Nephron (organoid): ENCODE data around the gene ABCA13.
A peak's percentile ranks its signal among the peaks of the same experiment; 100 is the strongest.

ENCODE experiments used
- H3K27ac Mint-ChIP-seq, 3 experiments: 2 replicates each; pipeline ENCODE4 v1.8.0; 2020; ENCODE audit warnings: mixed read lengths in 3 of 3, mild to moderate bottlenecking in 2 of 3, moderate library complexity in 1 of 3
- H3K27me3 Mint-ChIP-seq: 2 replicates; pipeline ENCODE4 v1.8.0; 2021; ENCODE audit warnings: low read depth, mild to moderate bottlenecking, moderate library complexity, mixed read lengths
- H3K36me3 Mint-ChIP-seq: 2 replicates; pipeline ENCODE4 v1.8.0; 2020; ENCODE audit warnings: low read depth, mixed read lengths
- H3K4me1 Mint-ChIP-seq: 2 replicates; pipeline ENCODE4 v1.8.0; 2020; ENCODE audit warnings: mixed read lengths
- H3K4me3 Mint-ChIP-seq, 3 experiments: 2 replicates each; pipeline ENCODE4 v1.8.0; 2020; ENCODE audit warnings: mild to moderate bottlenecking in 3 of 3, mixed read lengths in 3 of 3, moderate library complexity in 2 of 3
- H3K9me3 Mint-ChIP-seq: 2 replicates; pipeline ENCODE4 v1.8.0; 2020; ENCODE audit warnings: mixed read lengths
- TF ChIP-seq, protein P1 (sequence below), 3 experiments: fragments of 200-600 bp; sonication (generic); IDR thresholded peaks; one replicate each; pipeline ENCODE4 v1.5.0; 2021; ENCODE audit warnings: antibody characterized with exemption in 3 of 3; ENCODE audit not compliant: unreplicated experiment in 3 of 3

The ABCA13 gene

DNA sequence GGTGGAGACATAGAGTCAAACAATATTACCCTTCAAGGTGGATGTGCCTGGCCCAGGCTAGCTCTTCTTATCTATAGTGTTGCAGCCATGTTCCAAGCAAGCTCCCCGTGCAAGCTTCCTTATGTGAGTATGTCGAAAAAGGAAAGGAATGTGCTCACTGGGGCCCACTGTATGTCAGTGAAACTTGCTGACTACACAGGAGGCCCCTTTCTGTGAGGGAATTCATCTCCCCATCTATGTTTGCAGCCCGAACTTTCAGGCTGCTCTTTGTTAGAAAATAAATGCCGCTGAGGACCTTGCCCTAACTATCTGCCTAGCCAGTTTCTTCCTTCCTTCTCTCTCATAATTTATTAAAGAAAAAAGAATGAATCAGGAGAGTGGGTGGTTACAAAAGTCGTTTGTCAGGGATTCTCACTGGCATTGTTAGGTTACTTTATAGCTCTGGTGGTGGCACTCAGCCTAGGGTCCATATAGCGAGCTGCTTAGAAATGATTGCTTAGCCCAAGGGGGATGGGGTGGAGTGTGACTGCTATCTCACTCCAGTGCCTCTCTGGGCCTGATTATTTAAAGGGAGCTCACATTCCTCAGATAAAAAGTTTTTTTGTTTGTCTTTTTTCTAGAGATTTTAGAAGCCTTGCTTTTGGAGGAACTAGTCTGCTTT, 302.1 kb downstream of the ABCA13 start:
- H3K36me3 Mint-ChIP-seq, result no peaks in the 10 kb centered on the region

DNA sequence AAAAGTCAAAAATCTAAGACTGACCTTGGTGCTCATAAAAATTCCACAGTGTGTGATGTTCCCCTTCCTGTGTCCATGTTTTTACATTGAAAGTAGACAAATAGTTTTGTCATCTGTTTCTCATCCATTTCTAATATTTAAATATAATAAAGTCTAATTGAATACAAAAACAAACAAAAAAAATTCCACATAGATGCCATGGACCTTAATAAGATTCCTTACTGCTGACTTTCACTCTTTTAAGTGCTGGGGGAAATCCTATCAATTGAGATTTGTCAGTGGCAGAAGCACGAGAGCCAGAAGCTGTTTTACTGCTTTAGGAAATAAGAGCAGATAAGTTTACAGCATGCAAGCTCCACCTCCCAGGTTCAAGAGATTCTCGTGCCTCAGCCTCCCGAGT, 310.0 kb downstream of the ABCA13 start:
- no peaks in the 10 kb centered on the region for H3K4me1 Mint-ChIP-seq
- H3K4me3 Mint-ChIP-seq, result no peak overlapping the region
- peaks cover 4% of the 10 kb centered on the region for H3K27me3 Mint-ChIP-seq
- H3K36me3 Mint-ChIP-seq, result no peaks in the 10 kb centered on the region
- peaks cover 13% of the 10 kb centered on the region for H3K9me3 Mint-ChIP-seq
- H3K27ac Mint-ChIP-seq, result no peak overlapping the region
- TF ChIP-seq, protein P1, sequence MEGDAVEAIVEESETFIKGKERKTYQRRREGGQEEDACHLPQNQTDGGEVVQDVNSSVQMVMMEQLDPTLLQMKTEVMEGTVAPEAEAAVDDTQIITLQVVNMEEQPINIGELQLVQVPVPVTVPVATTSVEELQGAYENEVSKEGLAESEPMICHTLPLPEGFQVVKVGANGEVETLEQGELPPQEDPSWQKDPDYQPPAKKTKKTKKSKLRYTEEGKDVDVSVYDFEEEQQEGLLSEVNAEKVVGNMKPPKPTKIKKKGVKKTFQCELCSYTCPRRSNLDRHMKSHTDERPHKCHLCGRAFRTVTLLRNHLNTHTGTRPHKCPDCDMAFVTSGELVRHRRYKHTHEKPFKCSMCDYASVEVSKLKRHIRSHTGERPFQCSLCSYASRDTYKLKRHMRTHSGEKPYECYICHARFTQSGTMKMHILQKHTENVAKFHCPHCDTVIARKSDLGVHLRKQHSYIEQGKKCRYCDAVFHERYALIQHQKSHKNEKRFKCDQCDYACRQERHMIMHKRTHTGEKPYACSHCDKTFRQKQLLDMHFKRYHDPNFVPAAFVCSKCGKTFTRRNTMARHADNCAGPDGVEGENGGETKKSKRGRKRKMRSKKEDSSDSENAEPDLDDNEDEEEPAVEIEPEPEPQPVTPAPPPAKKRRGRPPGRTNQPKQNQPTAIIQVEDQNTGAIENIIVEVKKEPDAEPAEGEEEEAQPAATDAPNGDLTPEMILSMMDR (IDR thresholded peaks at IDR 0.05; ENCODE audit: unreplicated experiment in 3 of 3), result no peak

More for the DNA sequence above, 302.1 kb downstream of the ABCA13 start:
- Mint-ChIP-seq H3K9me3 (no peaks in the 10 kb centered on the region), H3K4me1 (peaks cover 17% of the 10 kb centered on the region), H3K27me3 (no peaks in the 10 kb centered on the region), H3K4me3 (no peak overlapping the region), H3K27ac (peak overlapping the region; percentile 41 to 93 (median 81))
- TF ChIP-seq, protein P1 (IDR thresholded peaks at IDR 0.05; ENCODE audit: unreplicated experiment in 3 of 3), result no peak

DNA sequence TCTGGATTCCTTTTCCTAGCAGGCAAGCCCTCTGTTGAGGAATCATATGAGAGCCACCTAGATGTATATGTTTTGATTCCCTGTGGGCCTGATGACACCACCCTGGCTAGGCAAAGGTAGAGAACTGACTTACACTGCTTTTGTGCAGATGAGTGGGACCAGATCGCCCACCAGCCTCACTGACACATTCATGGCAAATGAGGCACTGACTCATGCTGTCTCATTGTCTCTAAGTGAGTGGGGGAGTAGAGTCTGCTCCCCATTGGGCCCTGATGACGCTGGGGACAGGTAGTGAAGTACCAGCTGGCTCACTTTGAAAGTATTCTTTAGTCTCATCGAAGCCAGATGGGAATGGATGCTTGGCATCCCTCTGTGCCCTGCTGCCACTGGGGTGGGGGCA, 326.3 kb downstream of the ABCA13 start:
- no peak overlapping the region for H3K27ac Mint-ChIP-seq
- no peak overlapping the region for H3K4me3 Mint-ChIP-seq
- H3K36me3 Mint-ChIP-seq, result no peaks in the 10 kb centered on the region
- TF ChIP-seq, protein P1 (IDR thresholded peaks at IDR 0.05; ENCODE audit: unreplicated experiment in 3 of 3), result no peak
- H3K27me3 Mint-ChIP-seq, result peaks cover 4% of the 10 kb centered on the region
- H3K9me3 Mint-ChIP-seq, result peaks cover 6% of the 10 kb centered on the region
- H3K4me1 Mint-ChIP-seq, result no peaks in the 10 kb centered on the region

DNA sequence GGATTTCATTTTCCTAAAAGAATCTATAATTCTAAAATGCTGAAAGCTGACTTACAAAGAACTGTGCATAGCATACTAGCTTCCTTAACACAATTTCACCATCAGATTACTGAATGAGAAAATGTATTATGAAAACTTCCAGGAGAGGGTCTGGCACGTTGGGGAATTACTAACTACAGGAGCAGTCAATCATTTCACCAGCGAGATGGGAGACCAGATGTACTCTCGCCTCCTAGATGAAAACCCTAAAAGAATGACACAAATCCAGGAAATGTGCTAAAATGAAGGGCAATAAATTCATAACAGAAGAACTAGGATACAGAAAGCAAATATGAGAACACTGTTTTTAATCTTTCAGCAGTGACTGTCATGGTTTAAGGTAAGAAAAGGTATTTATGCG, 330.8 kb downstream of the ABCA13 start:
- Mint-ChIP-seq H3K36me3 (no peaks in the 10 kb centered on the region), H3K9me3 (no peaks in the 10 kb centered on the region), H3K4me3 (no peak overlapping the region), H3K4me1 (no peaks in the 10 kb centered on the region), H3K27ac (peak overlapping the region in 2 of 3 experiments; percentile 16 to 20), H3K27me3 (peaks cover 4% of the 10 kb centered on the region)
- TF ChIP-seq, protein P1 (IDR thresholded peaks at IDR 0.05; ENCODE audit: unreplicated experiment in 3 of 3), result no peak

DNA sequence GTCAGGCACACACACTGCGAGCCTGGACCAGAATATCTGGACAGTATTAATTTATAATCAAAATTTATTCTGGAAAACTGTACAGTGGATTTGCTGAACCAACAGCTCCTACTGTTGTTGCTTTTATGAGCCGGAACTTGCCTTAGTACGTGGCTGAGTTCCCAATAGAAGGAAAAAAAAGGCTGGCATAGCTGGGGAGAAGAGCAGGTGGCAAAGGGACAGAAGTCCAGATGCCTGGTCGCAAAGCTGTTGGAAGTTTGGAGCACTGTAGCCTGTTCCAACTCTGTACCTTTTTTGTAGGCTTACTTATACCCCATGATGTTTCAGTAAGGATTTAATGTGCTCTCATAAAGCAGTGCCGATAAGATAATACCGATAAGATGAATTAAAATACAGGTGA, 333.8 kb downstream of the ABCA13 start:
- Mint-ChIP-seq H3K9me3 (no peaks in the 10 kb centered on the region), H3K4me3 (no peak overlapping the region), H3K27ac (no peak overlapping the region)

More for the DNA sequence above, 333.8 kb downstream of the ABCA13 start:
- Mint-ChIP-seq H3K27me3 (peaks cover 5% of the 10 kb centered on the region), H3K36me3 (no peaks in the 10 kb centered on the region), H3K4me1 (no peaks in the 10 kb centered on the region)
- TF ChIP-seq, protein P1 (IDR thresholded peaks at IDR 0.05; ENCODE audit: unreplicated experiment in 3 of 3), result no peak
